MCF 10A (cell line): ENCODE data around the gene ST7. TPM values are rescaled to one million over a fixed set of nuclear protein-coding genes. Genes with fewer than 3 reads are reported as not detected.

ENCODE experiments used
- BruUV-seq: library from RNA; stranded (reverse); fragments of 400-500 nt; replicated peaks from 2 replicates; lab custom pipeline; 2021; lab: Mats Ljungman, UMichigan
- CTCF ChIA-PET: fragments of 300-600 bp; sonication (Branson Sonifier 250); formaldehyde crosslinking; extraction: SDS; loops from one replicate; lab custom pipeline; 2021; ENCODE audit warnings: antibody characterized with exemption, inconsistent platforms; lab: Yijun Ruan, JAX
- POLR2A ChIA-PET: fragments of 300-600, 350-650 bp; sonication (Branson Sonifier 250); formaldehyde crosslinking; extraction: SDS; loops from one replicate; lab custom pipeline; 2020; ENCODE audit warnings: antibody characterized with exemption, inconsistent platforms; lab: Yijun Ruan, JAX
- DNase-seq: peaks from one replicate; pipeline ENCODE4 v3.0.0-alpha.2; 2018; ENCODE audit not compliant: unreplicated experiment
- H3K27ac Mint-ChIP-seq: one replicate; pipeline ENCODE4 v1.8.0; 2022; ENCODE audit warnings: mild to moderate bottlenecking, low read depth, mixed read lengths; ENCODE audit not compliant: unreplicated experiment
- H3K27me3 Mint-ChIP-seq: one replicate; pipeline ENCODE4 v1.8.0; 2022; ENCODE audit warnings: mixed read lengths; ENCODE audit not compliant: insufficient read depth, unreplicated experiment
- H3K36me3 Mint-ChIP-seq: one replicate; pipeline ENCODE4 v1.8.0; 2022; ENCODE audit warnings: mild to moderate bottlenecking, moderate library complexity, mixed read lengths; ENCODE audit not compliant: insufficient read depth, unreplicated experiment
- H3K4me1 Mint-ChIP-seq: one replicate; pipeline ENCODE4 v1.8.0; 2022; ENCODE audit warnings: mixed read lengths; ENCODE audit not compliant: insufficient read depth, unreplicated experiment
- H3K4me3 Mint-ChIP-seq: one replicate; pipeline ENCODE4 v1.8.0; 2022; ENCODE audit warnings: mild to moderate bottlenecking, moderate library complexity, mixed read lengths; ENCODE audit not compliant: unreplicated experiment
- H3K9me3 Mint-ChIP-seq: one replicate; pipeline ENCODE4 v1.8.0; 2022; ENCODE audit warnings: mixed read lengths; ENCODE audit not compliant: unreplicated experiment
- intact Hi-C: fragments of 100-400 bp; cut with micrococcal nuclease; formaldehyde crosslinking; loops from 2 replicates; pipeline ENCODE4 v1.14.1; 2022
- total RNA-seq: library from RNA; stranded (reverse); gene quantifications from 2 replicates; pipeline ENCODE4 v1.2.3, GENCODE V29; 2022
- TF ChIP-seq, protein P1 (sequence below): fragments of 200-600 bp; IDR thresholded peaks from one replicate; pipeline ENCODE4 v1.8.0; 2022; ENCODE audit warnings: antibody characterized with exemption, mild to moderate bottlenecking; ENCODE audit not compliant: unreplicated experiment

Gene ST7
- total RNA-seq, 1 experiment from 2014 or later = 18.5 TPM

DNA sequence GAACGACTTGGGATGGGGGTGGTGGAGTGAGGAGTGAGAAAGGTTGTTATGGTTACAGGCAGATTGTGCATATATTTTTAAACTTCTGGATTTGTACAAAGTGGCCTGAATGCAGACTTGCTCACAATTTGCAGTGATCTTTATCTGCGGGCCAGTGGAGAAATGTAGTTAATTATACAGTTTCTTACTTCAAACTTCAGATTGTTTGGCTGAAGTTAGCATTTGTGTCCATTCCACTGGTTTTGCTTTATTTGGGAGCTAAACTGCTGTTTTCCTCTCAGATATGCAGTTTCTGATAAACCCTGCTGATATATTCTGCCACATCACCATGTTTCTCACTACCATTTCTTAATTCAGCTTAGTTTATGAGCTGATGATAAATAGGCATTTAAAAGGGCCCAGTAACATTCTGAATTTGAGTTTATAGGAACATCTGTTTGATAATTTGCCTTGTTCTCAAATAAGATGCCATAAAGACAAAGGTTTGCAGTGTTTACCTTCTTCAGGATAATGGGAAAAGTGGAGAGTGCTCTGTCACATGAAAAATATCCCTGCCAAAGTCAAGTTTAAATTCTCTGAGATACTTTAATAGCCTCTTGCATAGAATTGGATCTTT, 170.1 kb downstream of the ST7 start:
- intact Hi-C loops = no loop called here
- no peaks in the 10 kb centered on the region for H3K27me3 Mint-ChIP-seq
- DNase-seq = no peak
- no peak overlapping the region for H3K27ac Mint-ChIP-seq
- H3K4me3 Mint-ChIP-seq = no peak overlapping the region
- peaks cover 12% of the 10 kb centered on the region for H3K4me1 Mint-ChIP-seq
- no peaks in the 10 kb centered on the region for H3K36me3 Mint-ChIP-seq
- POLR2A ChIA-PET = interaction anchor here (1.4 to 2.5 kb wide), 2 partner anchors 138 to 171 kb away, joined by 4 to 8 read pairs; partner anchors contain the start of gene ST7
- CTCF ChIA-PET = interaction anchor here (0.6 to 14.8 kb wide), 6 partner anchors 20 to 487 kb away, joined by 3 to 278 read pairs (median 4); no protein-coding TSS in a partner anchor
- BruUV-seq = no TSS peak
- H3K9me3 Mint-ChIP-seq = no peaks in the 10 kb centered on the region
- TF ChIP-seq, protein P1, sequence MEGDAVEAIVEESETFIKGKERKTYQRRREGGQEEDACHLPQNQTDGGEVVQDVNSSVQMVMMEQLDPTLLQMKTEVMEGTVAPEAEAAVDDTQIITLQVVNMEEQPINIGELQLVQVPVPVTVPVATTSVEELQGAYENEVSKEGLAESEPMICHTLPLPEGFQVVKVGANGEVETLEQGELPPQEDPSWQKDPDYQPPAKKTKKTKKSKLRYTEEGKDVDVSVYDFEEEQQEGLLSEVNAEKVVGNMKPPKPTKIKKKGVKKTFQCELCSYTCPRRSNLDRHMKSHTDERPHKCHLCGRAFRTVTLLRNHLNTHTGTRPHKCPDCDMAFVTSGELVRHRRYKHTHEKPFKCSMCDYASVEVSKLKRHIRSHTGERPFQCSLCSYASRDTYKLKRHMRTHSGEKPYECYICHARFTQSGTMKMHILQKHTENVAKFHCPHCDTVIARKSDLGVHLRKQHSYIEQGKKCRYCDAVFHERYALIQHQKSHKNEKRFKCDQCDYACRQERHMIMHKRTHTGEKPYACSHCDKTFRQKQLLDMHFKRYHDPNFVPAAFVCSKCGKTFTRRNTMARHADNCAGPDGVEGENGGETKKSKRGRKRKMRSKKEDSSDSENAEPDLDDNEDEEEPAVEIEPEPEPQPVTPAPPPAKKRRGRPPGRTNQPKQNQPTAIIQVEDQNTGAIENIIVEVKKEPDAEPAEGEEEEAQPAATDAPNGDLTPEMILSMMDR = no peak

DNA sequence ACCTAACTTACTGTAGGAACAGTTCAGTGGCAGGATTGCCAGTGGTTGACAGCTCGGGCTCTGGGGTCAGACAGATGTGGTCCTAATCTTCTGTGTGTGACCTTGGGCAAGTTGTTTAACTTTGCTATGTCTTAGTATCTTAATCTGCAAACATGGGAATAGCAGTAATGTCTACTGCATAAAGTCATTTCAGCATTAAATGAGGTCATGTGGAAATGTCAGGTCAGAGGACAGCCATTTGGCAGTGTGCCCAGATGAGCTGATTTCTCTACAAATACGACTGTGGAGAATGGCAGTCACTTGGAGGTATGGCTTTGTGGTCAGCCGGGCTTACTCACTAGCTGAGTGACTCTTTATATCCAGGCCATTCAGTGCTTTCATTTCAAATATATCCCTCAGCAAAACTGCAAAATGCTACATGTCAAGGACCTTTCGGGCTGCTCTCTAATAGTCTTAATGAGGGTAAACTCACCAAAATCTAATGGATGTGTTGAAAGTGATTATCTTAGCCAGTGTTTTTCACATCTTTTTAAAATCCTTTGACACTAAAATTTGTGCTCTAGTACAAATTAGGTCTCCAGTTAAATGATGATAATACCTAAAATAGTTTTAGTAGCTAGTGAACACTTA, 171.4 kb downstream of the ST7 start:
- no TSS peak for BruUV-seq
- H3K4me3 Mint-ChIP-seq = no peak overlapping the region
- H3K27ac Mint-ChIP-seq = no peak overlapping the region
- peaks cover 12% of the 10 kb centered on the region for H3K4me1 Mint-ChIP-seq
- H3K27me3 Mint-ChIP-seq = no peaks in the 10 kb centered on the region
- ChIA-PET POLR2A (interaction anchor here (0.7 to 2.5 kb wide), 3 partner anchors 138 to 172 kb away, joined by 3 to 8 read pairs (median 3); partner anchors contain the start of gene ST7), CTCF (interaction anchor here (0.8 to 14.8 kb wide), 7 partner anchors 8 to 195 kb away, joined by 3 to 278 read pairs (median 11); no protein-coding TSS in a partner anchor)
- intact Hi-C loops = no loop called here
- DNase-seq = peak; percentile 94
- H3K9me3 Mint-ChIP-seq = no peaks in the 10 kb centered on the region
- H3K36me3 Mint-ChIP-seq = peaks cover under 1% of the 10 kb centered on the region
- TF ChIP-seq, protein P1 = no peak

DNA sequence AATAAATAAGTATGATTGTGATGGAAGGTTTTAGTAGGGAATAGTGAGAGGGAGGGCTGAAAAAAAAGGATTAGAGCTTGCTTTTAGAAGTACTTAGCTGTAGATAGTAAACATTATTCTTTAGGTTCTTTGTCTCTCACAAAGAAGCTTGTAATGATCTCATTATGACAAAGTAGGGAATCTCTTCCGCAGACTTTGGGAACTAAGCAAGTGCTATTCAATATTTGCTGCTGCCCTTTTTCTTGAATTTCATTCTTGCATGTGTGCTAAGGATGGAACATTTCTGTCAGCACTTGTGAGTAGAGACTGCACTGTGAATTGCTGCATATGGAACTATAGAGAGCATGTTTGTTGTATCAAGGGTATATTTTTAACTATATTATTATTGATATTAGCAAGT, 173.4 kb downstream of the ST7 start:
- intact Hi-C loops = loop anchor here (1.0 kb wide), 1 partner anchor 196 kb away; no protein-coding TSS in a partner anchor
- peaks cover 7% of the 10 kb centered on the region for H3K36me3 Mint-ChIP-seq
- H3K27ac Mint-ChIP-seq = no peak overlapping the region
- no peak overlapping the region for H3K4me3 Mint-ChIP-seq
- BruUV-seq = no TSS peak
- H3K27me3 Mint-ChIP-seq = no peaks in the 10 kb centered on the region
- no peaks in the 10 kb centered on the region for H3K9me3 Mint-ChIP-seq
- peaks cover 12% of the 10 kb centered on the region for H3K4me1 Mint-ChIP-seq
- DNase-seq = no peak
- TF ChIP-seq, protein P1 = no peak
- POLR2A ChIA-PET = interaction anchor here (1.3 kb wide), 1 partner anchor 196 kb away, joined by 3 read pairs; no protein-coding TSS in a partner anchor
- CTCF ChIA-PET = interaction anchor here (0.7 to 14.8 kb wide), 19 partner anchors 8 to 532 kb away, joined by 3 to 278 read pairs (median 5); no protein-coding TSS in a partner anchor
